WI38 (cell line): ENCODE data around the gene TMEM131.
"Not testable (repeated sequence)": the region's sequence is repeated elsewhere in the genome, so short reads cannot be mapped to it uniquely, and the experiment has no call there.

Source experiments
- H3K4me3 ChIP-seq: 2 replicates; pipeline ENCODE4 v1.5.1; 2011; ENCODE audit warnings: low read depth, mild to moderate bottlenecking, control low read depth, low read length
- CTCF ChIP-seq: IDR thresholded peaks from 2 replicates; pipeline ENCODE4 v1.5.1; 2012; ENCODE audit warnings: low read depth, mild to moderate bottlenecking, control low read depth, low read length

Gene TMEM131

GRCh38 chr2:97834610-97835009 is 161.1 kb downstream of the TMEM131 start:
- H3K4me3 ChIP-seq = no peak overlapping the region
- TF ChIP-seq CTCF = no peak

GRCh38 chr2:97831121-97831520 is 164.6 kb downstream of the TMEM131 start:
- TF ChIP-seq CTCF = no peak
- no peak overlapping the region for H3K4me3 ChIP-seq

- H3K4me3 ChIP-seq = not testable (repeated sequence)
Observed at GRCh38 chr2:97829255-97829654, 166.5 kb downstream of the TMEM131 start.

- H3K4me3 ChIP-seq = not testable (repeated sequence)
Observed at GRCh38 chr2:97827013-97827412, 168.7 kb downstream of the TMEM131 start.

- H3K4me3 ChIP-seq = not testable (repeated sequence)
Observed at GRCh38 chr2:97826266-97826847, 169.4 kb downstream of the TMEM131 start.

- H3K4me3 ChIP-seq = not testable (repeated sequence)
Observed at GRCh38 chr2:97824011-97824410, 171.7 kb downstream of the TMEM131 start.

- H3K4me3 ChIP-seq = not testable (repeated sequence)
Observed at GRCh38 chr2:97821862-97822261, 173.9 kb downstream of the TMEM131 start.

GRCh38 chr2:97819754-97820153 is 176.0 kb downstream of the TMEM131 start:
- H3K4me3 ChIP-seq = no peak overlapping the region
- no peak for TF ChIP-seq CTCF

- TF ChIP-seq CTCF = no peak
Observed at GRCh38 chr2:97816411-97816810, 179.3 kb downstream of the TMEM131 start.

GRCh38 chr2:97812931-97813330 is 182.8 kb downstream of the TMEM131 start:
- no peak overlapping the region for H3K4me3 ChIP-seq
- TF ChIP-seq CTCF = no peak

More at GRCh38 chr2:97816411-97816810, 179.3 kb downstream of the TMEM131 start:
- H3K4me3 ChIP-seq = no peak overlapping the region
